Glutamatergic neuron (in vitro differentiated cells): Measurements from ENCODE around the gene PSMD5. TPM values are rescaled to one million over a fixed set of nuclear protein-coding genes. Genes with fewer than 3 reads are reported as not detected.

Source experiments
- DNase-seq: peaks from one replicate; pipeline ENCODE4 v3.0.0; 2022
- H3K27ac Mint-ChIP-seq: one replicate; pipeline ENCODE4 v1.8.0; 2020; ENCODE audit warnings: mild to moderate bottlenecking, mixed read lengths, inconsistent platforms; ENCODE audit not compliant: unreplicated experiment
- H3K27me3 Mint-ChIP-seq: one replicate; pipeline ENCODE4 v1.8.0; 2020; ENCODE audit warnings: mild to moderate bottlenecking, moderate library complexity, mixed read lengths, inconsistent platforms; ENCODE audit not compliant: unreplicated experiment
- H3K36me3 Mint-ChIP-seq: one replicate; pipeline ENCODE4 v1.8.0; 2020; ENCODE audit warnings: mild to moderate bottlenecking, mixed read lengths, inconsistent platforms; ENCODE audit not compliant: unreplicated experiment
- H3K4me1 Mint-ChIP-seq: one replicate; pipeline ENCODE4 v1.8.0; 2020; ENCODE audit warnings: mild to moderate bottlenecking, low read depth, mixed read lengths, inconsistent platforms; ENCODE audit not compliant: unreplicated experiment
- H3K4me3 Mint-ChIP-seq: one replicate; pipeline ENCODE4 v1.8.0; 2020; ENCODE audit warnings: mild to moderate bottlenecking, mixed read lengths, inconsistent platforms; ENCODE audit not compliant: unreplicated experiment
- H3K9me3 Mint-ChIP-seq: one replicate; pipeline ENCODE4 v1.8.0; 2020; ENCODE audit warnings: mild to moderate bottlenecking, moderate library complexity, mixed read lengths, inconsistent platforms; ENCODE audit not compliant: unreplicated experiment
- CTCF ChIP-seq: fragments of 200-600 bp; sonication (generic); IDR thresholded peaks from one replicate; pipeline ENCODE4 v1.5.0; 2021; ENCODE audit not compliant: partially characterized antibody, unreplicated experiment
- total RNA-seq: library from RNA; stranded (reverse); fragmentation: NEBNext Ultra II Directional; extraction: Animal tissue kit (Norgen Biotek cat#: 25700); gene quantifications from one replicate; pipeline ENCODE4 v1.2.1, GENCODE V29; 2021; ENCODE audit not compliant: unreplicated experiment

The PSMD5 gene
- total RNA-seq, 1 donor from 2014 or later, result 48.5 TPM

GRCh38 chr9:120833325-120833724, 9.4 kb downstream of the PSMD5 start:
- Mint-ChIP-seq H3K27ac (no peak overlapping the region), H3K36me3 (no peaks in the 10 kb centered on the region), H3K27me3 (no peaks in the 10 kb centered on the region)

GRCh38 chr9:120832807-120833206, 9.9 kb downstream of the PSMD5 start:
- no peak overlapping the region for H3K27ac Mint-ChIP-seq
- DNase-seq, result no peak
- no peaks in the 10 kb centered on the region for H3K36me3 Mint-ChIP-seq
- H3K4me1 Mint-ChIP-seq, result no peaks in the 10 kb centered on the region
- peaks cover 1% of the 10 kb centered on the region for H3K9me3 Mint-ChIP-seq
- TF ChIP-seq CTCF, result no peak
- no peak overlapping the region for H3K4me3 Mint-ChIP-seq
- no peaks in the 10 kb centered on the region for H3K27me3 Mint-ChIP-seq

More at GRCh38 chr9:120833325-120833724, 9.4 kb downstream of the PSMD5 start:
- H3K9me3 Mint-ChIP-seq, result peaks cover 1% of the 10 kb centered on the region
- DNase-seq, result no peak
- no peaks in the 10 kb centered on the region for H3K4me1 Mint-ChIP-seq
- H3K4me3 Mint-ChIP-seq, result no peak overlapping the region
- no peak for TF ChIP-seq CTCF

GRCh38 chr9:120830865-120831264, 11.9 kb downstream of the PSMD5 start:
- Mint-ChIP-seq H3K27ac (no peak overlapping the region), H3K4me1 (no peaks in the 10 kb centered on the region), H3K9me3 (no peaks in the 10 kb centered on the region), H3K36me3 (no peaks in the 10 kb centered on the region), H3K4me3 (no peak overlapping the region), H3K27me3 (no peaks in the 10 kb centered on the region)
- no peak for DNase-seq
- no peak for TF ChIP-seq CTCF

GRCh38 chr9:120830151-120830550, 12.6 kb downstream of the PSMD5 start:
- Mint-ChIP-seq H3K9me3 (no peaks in the 10 kb centered on the region), H3K4me3 (no peak overlapping the region), H3K27me3 (no peaks in the 10 kb centered on the region), H3K36me3 (no peaks in the 10 kb centered on the region), H3K27ac (no peak overlapping the region), H3K4me1 (no peaks in the 10 kb centered on the region)
- no peak for TF ChIP-seq CTCF
- DNase-seq, result no peak

- Mint-ChIP-seq H3K27me3 (no peaks in the 10 kb centered on the region), H3K36me3 (no peaks in the 10 kb centered on the region), H3K4me1 (no peaks in the 10 kb centered on the region), H3K27ac (peak overlapping the region; percentile 6), H3K4me3 (no peak overlapping the region), H3K9me3 (no peaks in the 10 kb centered on the region)
- DNase-seq, result no peak
- TF ChIP-seq CTCF, result no peak
These were observed 13.1 kb downstream of the PSMD5 start for GRCh38 chr9:120829650-120830049.
